Natural killer cell treated with Interleukin-12 subunit alpha and Interleukin-12 subunit beta and Interleukin-15 and Interleukin-18, amount 100 ng/mL, for 72 hours (primary cell): ENCODE results near the gene DDX5. TPM values are rescaled to one million over a fixed set of nuclear protein-coding genes. Genes with fewer than 3 reads are reported as not detected.
A peak's percentile ranks its signal among the peaks of the same experiment; 100 is the strongest.
"Not testable (repeated sequence)": the region's sequence is repeated elsewhere in the genome, so short reads cannot be mapped to it uniquely, and the experiment has no call there.

Source experiments
- ATAC-seq, 2 donors: fragments of 150-1000 bp; cut with Tn5 transposase in 1 of 2; sonication (Bioruptor Pico), chemical (Tn5 transposase) in 1 of 2; 2 replicates each; pipeline ENCODE4 v1.10.0; 2021
- DNase-seq: peaks from one replicate; pipeline ENCODE4 v3.0.0; 2022; ENCODE audit warnings: low spot score
- H3K27ac Mint-ChIP-seq, 2 donors: 1 replicate in 1 of 2; 2 replicates in 1 of 2; pipeline ENCODE4 v1.8.0; 2022; ENCODE audit warnings: mixed read lengths in 2 of 2, mild to moderate bottlenecking in 1 of 2, moderate library complexity in 1 of 2
- H3K27me3 Mint-ChIP-seq, 2 donors: 1 replicate in 1 of 2; 2 replicates in 1 of 2; pipeline ENCODE4 v1.8.0; 2022; ENCODE audit warnings: mixed read lengths in 2 of 2
- H3K36me3 Mint-ChIP-seq: one replicate; pipeline ENCODE4 v1.8.0; 2022; ENCODE audit warnings: mixed read lengths
- H3K4me1 Mint-ChIP-seq, 2 donors: 1 replicate in 1 of 2; 2 replicates in 1 of 2; pipeline ENCODE4 v1.8.0; 2022; ENCODE audit warnings: low read depth in 2 of 2, mixed read lengths in 2 of 2, mild to moderate bottlenecking in 1 of 2
- H3K4me3 Mint-ChIP-seq: one replicate; pipeline ENCODE4 v1.8.0; 2022; ENCODE audit warnings: mixed read lengths
- H3K9me3 Mint-ChIP-seq: 2 replicates; pipeline ENCODE4 v1.8.0; 2022; ENCODE audit warnings: mixed read lengths
- total RNA-seq, 2 donors: library from RNA; stranded (reverse); gene quantifications; one replicate each; pipeline ENCODE4 v1.2.3, GENCODE V29; 2022

The DDX5 gene
- total RNA-seq, 2 donors from 2014 or later = 987 to 1,102 TPM

GRCh38 chr17:64496348-64496785 is 9.7 kb downstream of the DDX5 start:
- Mint-ChIP-seq H3K27ac (peak overlapping the region; percentile 99), H3K27me3 (no peaks in the 10 kb centered on the region), H3K9me3 (no peaks in the 10 kb centered on the region), H3K36me3 (peaks cover 34% of the 10 kb centered on the region), H3K4me1 (peaks cover 60 to 71% of the 10 kb centered on the region in 2 donors), H3K4me3 (peak overlapping the region; percentile 98)
- no peak for DNase-seq
- no peak for ATAC-seq

GRCh38 chr17:64495300-64495699 is 10.8 kb downstream of the DDX5 start:
- Mint-ChIP-seq H3K4me3 (peak overlapping the region; percentile 98), H3K4me1 (peaks cover 51 to 62% of the 10 kb centered on the region in 2 donors), H3K36me3 (peaks cover 27% of the 10 kb centered on the region), H3K27ac (peak overlapping the region in 1 of 2 donors; percentile 79)
- not testable (repeated sequence) for DNase-seq, ATAC-seq, H3K9me3 Mint-ChIP-seq, H3K27me3 Mint-ChIP-seq

GRCh38 chr17:64494121-64494520 is 12.0 kb downstream of the DDX5 start:
- H3K9me3 Mint-ChIP-seq = no peaks in the 10 kb centered on the region
- ATAC-seq (no peak), DNase-seq (no peak)
- peak overlapping the region; percentile 9 to 79 for H3K27ac Mint-ChIP-seq
- peaks cover 39 to 50% of the 10 kb centered on the region in 2 donors for H3K4me1 Mint-ChIP-seq
- H3K27me3 Mint-ChIP-seq = no peaks in the 10 kb centered on the region
- peak overlapping the region; percentile 40 for H3K4me3 Mint-ChIP-seq
- H3K36me3 Mint-ChIP-seq = peaks cover 19% of the 10 kb centered on the region

DNA sequence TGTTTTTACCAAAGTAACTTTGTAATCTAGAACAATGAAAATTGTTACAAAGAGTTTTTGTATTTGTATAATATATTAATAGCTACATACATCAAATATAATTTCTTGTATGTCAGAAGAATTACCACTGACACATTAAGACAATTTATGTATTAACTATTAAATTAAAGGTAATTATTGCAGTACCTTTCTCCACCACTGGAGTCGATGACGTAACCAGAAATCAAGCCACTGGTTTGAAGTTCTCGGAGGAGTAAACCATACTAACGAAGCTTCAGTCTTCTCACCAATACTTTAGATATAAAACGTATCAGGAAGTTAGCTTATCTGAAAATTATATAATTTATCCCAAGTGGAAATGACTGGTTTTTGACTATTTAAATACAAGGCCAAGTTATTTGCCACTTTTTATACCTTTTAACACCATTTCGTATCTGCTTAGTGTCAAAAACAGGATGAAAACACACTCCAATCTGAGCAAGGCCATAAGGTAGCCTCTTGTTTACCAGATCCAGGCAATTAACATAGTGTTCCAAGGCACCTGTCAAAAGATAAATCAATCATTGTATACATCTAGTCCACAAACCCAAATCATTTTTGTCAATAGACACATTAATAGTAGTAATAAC is 13.5 kb downstream of the DDX5 start:
- no peaks in the 10 kb centered on the region for H3K9me3 Mint-ChIP-seq
- DNase-seq (no peak), ATAC-seq (no peak)
- no peaks in the 10 kb centered on the region for H3K27me3 Mint-ChIP-seq
- H3K27ac Mint-ChIP-seq = no peak overlapping the region
- H3K4me3 Mint-ChIP-seq = no peak overlapping the region
- peaks cover 17% of the 10 kb centered on the region for H3K36me3 Mint-ChIP-seq
- H3K4me1 Mint-ChIP-seq = peaks cover 33 to 35% of the 10 kb centered on the region in 2 donors

GRCh38 chr17:64491994-64492393 is 14.1 kb downstream of the DDX5 start:
- H3K27ac Mint-ChIP-seq = no peak overlapping the region
- peaks cover 28 to 29% of the 10 kb centered on the region in 2 donors for H3K4me1 Mint-ChIP-seq
- no peak for ATAC-seq
- H3K36me3 Mint-ChIP-seq = peaks cover 17% of the 10 kb centered on the region
- no peak overlapping the region for H3K4me3 Mint-ChIP-seq
- no peaks in the 10 kb centered on the region for H3K27me3 Mint-ChIP-seq
- no peak for DNase-seq
- no peaks in the 10 kb centered on the region for H3K9me3 Mint-ChIP-seq

GRCh38 chr17:64491034-64491860 is 14.8 kb downstream of the DDX5 start:
- Mint-ChIP-seq H3K9me3 (no peaks in the 10 kb centered on the region), H3K4me3 (no peak overlapping the region), H3K27me3 (no peaks in the 10 kb centered on the region), H3K36me3 (peaks cover 14% of the 10 kb centered on the region), H3K4me1 (peaks cover 21% of the 10 kb centered on the region in 2 donors), H3K27ac (no peak overlapping the region)
- DNase-seq (no peak), ATAC-seq (peak in 1 of 2 donors; percentile 70)

DNA sequence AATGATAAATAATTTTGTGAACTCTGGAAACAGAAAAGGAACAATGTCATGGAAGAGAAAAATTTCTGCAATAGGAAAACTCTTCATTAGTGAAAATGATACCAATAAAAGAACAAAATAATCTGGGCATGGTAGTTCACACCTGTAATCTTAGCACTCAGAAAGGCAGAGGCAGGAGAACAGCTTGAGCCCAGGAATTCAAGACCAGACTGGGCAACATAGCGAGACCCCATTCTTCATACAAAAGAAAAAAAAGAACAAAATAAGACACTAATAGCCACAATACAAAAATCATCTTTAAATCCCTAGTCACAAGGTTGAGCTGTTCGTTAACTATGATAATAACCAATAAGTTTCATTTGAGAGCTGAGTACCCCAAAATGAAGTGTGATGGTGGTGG is 17.8 kb downstream of the DDX5 start:
- H3K4me3 Mint-ChIP-seq = no peak overlapping the region
- peaks cover 15% of the 10 kb centered on the region for H3K36me3 Mint-ChIP-seq
- no peaks in the 10 kb centered on the region for H3K27me3 Mint-ChIP-seq
- H3K27ac Mint-ChIP-seq = no peak overlapping the region
- DNase-seq (no peak), ATAC-seq (no peak)
- H3K9me3 Mint-ChIP-seq = no peaks in the 10 kb centered on the region
- H3K4me1 Mint-ChIP-seq = peaks cover 6 to 8% of the 10 kb centered on the region in 2 donors

DNA sequence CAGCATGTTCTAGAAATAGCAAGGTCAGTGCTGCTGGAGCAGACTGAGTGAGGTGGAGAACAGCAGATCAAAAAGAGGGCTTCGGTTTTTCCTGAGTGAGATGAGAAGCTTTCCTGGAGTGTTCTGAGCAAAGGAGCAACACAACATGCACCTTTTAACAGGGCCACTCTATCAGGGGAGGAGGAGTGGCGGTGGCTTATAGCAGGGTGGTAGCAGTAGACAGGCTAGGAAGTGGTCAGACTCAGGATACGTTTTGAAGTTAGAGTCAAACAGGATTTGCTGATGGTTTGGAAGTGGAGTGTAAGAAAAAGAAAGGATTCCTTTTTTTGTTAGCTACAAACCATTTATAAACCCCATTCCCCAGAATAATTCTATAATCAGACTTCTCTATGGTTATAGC is 21.7 kb downstream of the DDX5 start:
- no peaks in the 10 kb centered on the region for H3K9me3 Mint-ChIP-seq
- peak in 1 of 2 donors; percentile 13 for ATAC-seq
- peaks cover 9% of the 10 kb centered on the region for H3K36me3 Mint-ChIP-seq
- H3K27ac Mint-ChIP-seq = no peak overlapping the region
- H3K4me3 Mint-ChIP-seq = no peak overlapping the region
- DNase-seq = no peak
- peaks cover 0 to 4% of the 10 kb centered on the region in 2 donors for H3K4me1 Mint-ChIP-seq
- H3K27me3 Mint-ChIP-seq = no peaks in the 10 kb centered on the region

GRCh38 chr17:64480951-64481350 is 25.1 kb downstream of the DDX5 start:
- Mint-ChIP-seq H3K36me3 (peaks cover 10% of the 10 kb centered on the region), H3K9me3 (no peaks in the 10 kb centered on the region), H3K4me3 (no peak overlapping the region), H3K27ac (no peak overlapping the region), H3K4me1 (peaks cover 4% of the 10 kb centered on the region in 2 donors), H3K27me3 (no peaks in the 10 kb centered on the region)
- no peak for DNase-seq
- no peak for ATAC-seq

DNA sequence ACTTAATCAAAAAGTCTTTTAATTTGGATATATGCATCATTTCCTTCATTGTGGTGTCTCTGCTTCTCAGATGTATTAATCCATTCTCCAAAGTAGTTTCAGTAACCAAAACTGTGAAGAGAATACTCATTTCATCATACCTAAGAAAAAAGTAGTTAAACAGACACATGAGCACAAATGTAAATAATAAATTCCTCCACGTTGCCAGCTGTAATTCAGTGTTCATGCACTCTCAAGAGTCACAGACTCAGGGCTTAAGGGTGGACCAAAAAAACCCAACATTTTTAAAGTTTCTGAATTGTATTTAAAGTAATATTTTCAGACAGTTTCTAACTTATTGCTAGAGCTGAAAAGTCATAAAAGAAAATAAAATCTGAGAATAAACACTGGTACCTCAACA is 28.2 kb downstream of the DDX5 start:
- Mint-ChIP-seq H3K27me3 (no peaks in the 10 kb centered on the region), H3K36me3 (peaks cover 6% of the 10 kb centered on the region), H3K9me3 (no peaks in the 10 kb centered on the region), H3K4me3 (no peak overlapping the region), H3K27ac (no peak overlapping the region), H3K4me1 (peaks cover 0 to 4% of the 10 kb centered on the region in 2 donors)
- ATAC-seq (no peak), DNase-seq (no peak)

- H3K9me3 Mint-ChIP-seq = no peaks in the 10 kb centered on the region
- H3K4me1 Mint-ChIP-seq = peaks cover 0 to 4% of the 10 kb centered on the region in 2 donors
- DNase-seq = no peak
- peaks cover 6% of the 10 kb centered on the region for H3K36me3 Mint-ChIP-seq
- no peak for ATAC-seq
- H3K27ac Mint-ChIP-seq = no peak overlapping the region
- no peak overlapping the region for H3K4me3 Mint-ChIP-seq
- no peaks in the 10 kb centered on the region for H3K27me3 Mint-ChIP-seq
Measured at GRCh38 chr17:64472564-64472963, 33.5 kb downstream of the DDX5 start.

DNA sequence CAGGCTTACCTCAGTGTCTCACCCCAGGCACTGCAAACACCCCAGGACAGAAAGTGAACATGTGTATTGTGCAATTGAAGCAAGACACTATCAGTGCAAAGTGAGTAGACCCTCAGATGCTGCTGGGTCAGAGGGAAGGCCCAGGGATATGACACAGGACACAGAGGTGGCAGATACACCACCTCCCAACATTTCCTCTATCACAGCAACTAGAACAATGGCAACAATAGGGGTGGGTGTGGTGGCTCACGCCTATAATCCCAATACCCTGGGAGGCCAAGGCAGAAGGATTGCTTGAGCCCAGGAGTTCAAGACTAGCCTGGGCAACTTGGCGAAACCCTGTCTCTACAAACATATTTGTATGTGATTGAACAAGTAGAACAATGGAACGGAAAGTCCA is 34.6 kb downstream of the DDX5 start:
- Mint-ChIP-seq H3K4me3 (no peak overlapping the region), H3K36me3 (no peaks in the 10 kb centered on the region), H3K4me1 (no peaks in the 10 kb centered on the region), H3K27me3 (peaks cover 0 to 8% of the 10 kb centered on the region in 2 donors), H3K9me3 (no peaks in the 10 kb centered on the region), H3K27ac (no peak overlapping the region)
- no peak for DNase-seq
- no peak for ATAC-seq

GRCh38 chr17:64470625-64471024 is 35.5 kb downstream of the DDX5 start:
- DNase-seq (no peak), ATAC-seq (no peak)
- Mint-ChIP-seq H3K27me3 (peaks cover 0 to 16% of the 10 kb centered on the region in 2 donors), H3K9me3 (no peaks in the 10 kb centered on the region), H3K4me1 (no peaks in the 10 kb centered on the region), H3K27ac (no peak overlapping the region), H3K4me3 (no peak overlapping the region), H3K36me3 (no peaks in the 10 kb centered on the region)

DNA sequence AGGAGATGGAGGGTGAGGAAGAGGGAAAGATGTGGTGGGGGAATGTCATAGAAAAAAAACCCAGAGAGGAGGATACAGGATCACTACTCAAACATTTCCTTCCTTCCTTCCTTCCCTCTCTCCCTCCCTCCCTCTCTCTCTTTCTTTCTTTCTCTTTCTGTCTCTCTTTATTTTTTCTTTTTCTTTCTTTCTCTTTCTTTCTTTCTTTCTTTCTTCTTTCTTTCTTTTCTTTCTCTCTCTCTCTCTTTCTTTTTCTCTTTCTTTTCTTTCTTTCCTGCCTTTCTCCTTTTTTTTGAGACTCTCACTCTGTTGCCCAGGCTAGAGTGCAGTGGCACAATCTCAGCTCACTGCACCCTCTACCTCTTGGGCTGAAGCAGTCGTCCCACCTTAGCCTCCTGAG is 39.3 kb downstream of the DDX5 start:
- not testable (repeated sequence) for H3K27ac Mint-ChIP-seq, H3K36me3 Mint-ChIP-seq, H3K4me1 Mint-ChIP-seq, H3K9me3 Mint-ChIP-seq, H3K4me3 Mint-ChIP-seq, ATAC-seq, DNase-seq
- peaks cover 0 to 18% of the 10 kb centered on the region in 2 donors for H3K27me3 Mint-ChIP-seq
